HG02588 (cell line): Measurements from ENCODE around the gene LZTFL1.

Source experiments
- ATAC-seq: cut with Tn5 transposase; IDR thresholded peaks from one replicate; pipeline ENCODE4 v1.9.1; 2021; ENCODE audit warnings: mild to moderate bottlenecking, moderate library complexity; ENCODE audit not compliant: unreplicated experiment

LZTFL1 gene

DNA sequence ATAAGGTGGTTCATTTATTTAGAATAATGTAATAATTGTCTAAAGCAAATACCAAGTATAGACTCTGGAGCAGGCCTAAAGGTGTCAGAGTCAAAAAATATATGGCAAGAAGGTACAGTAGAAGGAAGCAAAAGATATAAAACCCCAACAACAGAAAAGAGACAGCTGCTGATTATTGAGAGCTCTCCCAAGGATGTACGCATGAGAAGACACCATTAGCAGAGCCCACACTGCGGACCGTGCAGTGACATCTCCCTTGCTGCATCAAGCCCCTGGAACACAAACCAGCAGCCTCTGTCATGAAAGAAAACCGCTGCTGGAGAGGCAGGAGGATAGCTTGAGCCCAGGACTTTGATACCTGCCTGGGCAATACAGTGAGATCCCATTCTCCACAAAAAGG is 27.6 kb downstream of the LZTFL1 start:
- no peak for ATAC-seq

DNA sequence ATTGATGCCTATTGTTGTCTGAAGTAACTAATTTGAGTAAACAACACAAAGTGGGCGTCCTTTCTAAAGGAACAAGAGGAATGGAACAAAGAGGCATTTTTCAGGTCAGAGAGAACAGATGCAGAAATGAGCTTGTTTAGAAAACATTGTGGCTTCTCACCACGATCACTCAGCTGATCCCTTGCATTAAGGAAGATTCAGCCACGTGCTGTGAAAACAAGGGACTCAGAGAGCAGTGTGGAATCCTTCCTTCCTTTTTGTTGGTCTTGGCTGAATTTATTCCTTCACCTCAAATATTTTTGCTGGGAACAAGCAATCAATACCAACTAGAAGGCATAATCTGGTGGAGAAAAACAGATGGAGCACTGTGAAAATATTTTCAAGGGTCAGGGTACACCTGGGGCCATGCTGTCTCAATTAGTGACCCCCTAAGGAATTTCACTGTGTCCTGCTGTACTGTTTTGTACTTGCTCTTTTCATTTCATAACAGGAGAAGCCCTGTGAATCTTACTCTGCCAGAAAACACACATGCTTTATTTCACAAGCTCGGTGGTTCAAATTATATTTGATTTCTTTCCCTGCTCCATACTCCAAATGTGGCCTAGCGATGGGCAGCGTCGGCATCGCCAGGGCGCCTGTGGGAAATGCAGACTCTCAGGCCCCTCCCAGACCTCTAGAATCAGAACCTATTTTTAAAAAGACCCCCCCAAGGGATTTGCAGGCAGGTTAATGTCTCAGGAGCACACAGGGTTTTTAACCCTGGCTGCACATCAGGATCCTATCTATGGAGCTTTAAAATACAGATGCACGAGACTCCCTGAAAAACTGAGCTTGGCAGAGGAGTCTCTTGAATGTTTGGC is 34.0 kb downstream of the LZTFL1 start:
- ATAC-seq: no peak

DNA sequence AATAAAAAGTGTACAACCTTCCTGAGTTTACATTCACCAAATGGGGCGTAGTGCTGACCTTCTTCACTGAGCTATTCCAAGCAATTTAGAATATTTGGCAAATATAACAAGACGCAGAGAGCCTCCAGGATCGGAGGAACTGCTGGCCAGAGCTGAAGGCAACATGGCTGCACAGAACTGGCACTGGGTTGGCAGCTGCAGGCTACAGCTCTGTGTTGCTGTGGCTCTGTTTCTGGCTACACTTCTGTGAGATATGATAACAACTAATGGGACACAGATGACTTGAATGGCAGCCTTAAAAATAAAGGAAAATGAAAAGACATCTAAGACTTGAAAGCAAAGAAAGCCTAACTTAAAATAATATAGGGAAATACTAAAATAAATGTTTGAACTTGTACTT is 34.8 kb downstream of the LZTFL1 start:
- ATAC-seq: no peak

DNA sequence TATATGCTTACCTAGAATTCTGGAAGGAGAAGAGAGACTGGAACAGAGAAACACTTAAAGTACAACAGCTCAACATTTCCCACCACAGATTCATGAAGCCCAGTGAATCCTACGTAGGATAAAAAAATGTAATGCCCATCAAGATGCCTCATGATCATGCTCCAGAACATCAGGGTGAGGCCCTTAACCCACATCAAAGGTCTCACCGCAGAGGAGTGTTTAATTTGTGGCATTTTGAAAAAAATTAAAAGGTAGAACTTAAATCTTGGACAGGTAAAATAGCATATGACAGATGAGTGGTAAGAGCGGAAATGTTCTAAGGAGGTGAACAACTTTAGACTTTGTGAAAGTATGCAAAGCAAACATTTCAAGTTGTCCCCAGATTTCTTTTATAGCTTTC is 35.8 kb downstream of the LZTFL1 start:
- no peak for ATAC-seq

DNA sequence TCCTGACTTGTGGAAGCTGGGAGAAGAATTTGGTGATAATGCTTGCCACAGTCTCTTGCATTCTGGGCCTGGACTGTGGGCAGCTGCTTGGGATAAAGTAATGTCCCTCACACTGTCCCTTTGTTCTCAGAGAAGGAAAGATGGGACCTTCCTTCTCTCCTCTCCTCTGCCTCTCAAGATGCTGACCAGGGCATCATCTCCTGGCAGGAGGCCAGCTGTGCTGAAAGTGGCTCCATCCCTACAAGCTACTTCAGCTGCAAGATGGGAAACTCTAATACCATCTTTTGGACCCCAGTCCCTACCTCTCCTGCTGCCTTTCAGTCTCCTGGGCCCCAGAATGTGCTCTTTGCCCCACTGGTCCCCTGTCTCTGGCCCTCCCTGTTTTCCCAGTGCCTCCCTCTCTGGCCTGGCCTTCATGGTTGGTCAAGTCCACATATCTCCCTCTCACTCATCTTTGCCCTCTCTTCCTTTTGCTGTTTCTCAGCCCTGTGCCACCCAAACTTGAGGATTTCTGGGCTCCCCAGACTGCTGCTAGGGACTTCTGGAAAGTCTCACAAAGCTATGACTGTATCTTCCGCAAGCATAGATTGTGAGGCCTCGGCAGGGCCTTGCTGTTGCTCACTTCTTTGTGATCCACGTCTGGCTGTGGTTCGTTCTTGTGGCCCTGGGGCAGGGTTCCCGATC is 38.5 kb downstream of the LZTFL1 start:
- ATAC-seq: no peak

DNA sequence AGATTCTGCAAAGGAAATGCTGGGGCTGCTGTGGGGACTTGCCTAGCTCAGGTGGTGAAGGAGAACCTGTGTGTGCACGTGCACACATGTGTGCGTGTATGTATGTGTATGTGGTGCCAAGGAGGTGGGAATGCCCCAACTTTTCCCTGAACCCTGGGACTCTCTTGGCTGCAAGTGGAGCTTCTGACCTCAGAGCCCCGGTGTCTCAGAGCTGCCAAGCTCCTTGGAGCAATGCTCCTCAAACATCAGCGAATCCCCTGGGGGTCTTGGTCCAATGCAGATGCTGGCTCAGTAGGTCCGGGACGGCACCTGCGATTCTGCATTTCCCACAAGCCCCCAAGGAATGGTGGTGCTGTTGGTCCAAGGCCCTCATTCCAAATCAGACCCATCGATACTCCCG is 39.8 kb downstream of the LZTFL1 start:
- ATAC-seq: no peak

DNA sequence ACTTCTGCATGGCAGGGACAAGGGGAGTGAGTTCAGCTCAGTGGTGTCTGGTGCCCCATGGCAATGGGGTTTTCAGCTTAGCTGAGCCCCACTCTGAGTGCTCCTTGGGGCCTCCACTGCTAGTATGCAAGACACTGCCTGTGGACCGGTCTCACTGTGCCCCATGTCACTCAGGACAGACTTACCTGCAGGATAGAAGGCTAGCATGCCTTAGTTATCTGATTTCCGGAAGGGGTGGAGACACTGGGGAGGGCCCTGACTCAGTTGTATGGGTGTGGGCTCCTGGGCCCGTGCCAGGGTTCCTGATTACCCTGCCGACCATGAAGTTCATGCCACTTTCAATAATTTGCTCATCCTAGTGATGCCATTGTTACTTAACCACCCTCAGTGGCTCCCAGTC is 41.3 kb downstream of the LZTFL1 start:
- ATAC-seq: no peak

DNA sequence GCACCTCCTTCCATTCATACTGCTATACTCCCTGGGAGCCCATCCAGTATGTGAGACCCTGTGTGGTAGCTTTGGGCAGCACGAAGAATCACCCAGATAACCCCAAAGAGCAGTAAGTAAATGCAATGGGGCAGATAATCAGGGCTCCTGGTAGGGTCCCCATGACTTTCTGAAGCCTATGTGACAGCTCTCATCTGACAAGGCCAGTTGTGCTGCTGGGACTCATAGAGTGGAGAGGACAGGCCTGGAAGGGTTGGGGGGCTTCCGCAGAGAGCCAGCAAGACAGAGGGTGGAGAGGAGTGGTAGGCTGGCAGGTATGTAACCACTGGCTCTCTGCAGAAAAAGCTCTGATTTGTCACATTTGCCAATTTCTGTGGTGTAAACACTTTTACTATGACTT is 42.3 kb downstream of the LZTFL1 start:
- ATAC-seq: no peak

DNA sequence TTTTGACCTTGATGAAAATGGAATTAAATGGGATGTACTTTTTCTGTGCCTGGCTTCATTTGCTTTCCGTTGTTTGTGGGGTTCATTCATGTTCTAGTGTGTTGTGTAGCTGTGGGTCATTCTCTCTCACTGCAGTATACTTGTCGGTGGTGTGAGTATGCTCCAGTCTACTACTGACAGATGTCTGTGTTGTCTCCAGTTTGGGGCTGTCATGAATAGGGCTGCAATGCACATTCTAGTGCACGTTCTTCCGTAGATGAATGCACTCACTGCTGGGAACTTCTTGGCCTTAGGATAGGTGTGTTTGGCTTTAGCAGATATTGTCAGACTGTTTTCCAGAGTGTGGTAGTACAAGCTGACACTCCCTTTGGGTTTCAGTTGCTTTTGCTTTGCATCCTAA is 43.9 kb downstream of the LZTFL1 start:
- no peak for ATAC-seq

DNA sequence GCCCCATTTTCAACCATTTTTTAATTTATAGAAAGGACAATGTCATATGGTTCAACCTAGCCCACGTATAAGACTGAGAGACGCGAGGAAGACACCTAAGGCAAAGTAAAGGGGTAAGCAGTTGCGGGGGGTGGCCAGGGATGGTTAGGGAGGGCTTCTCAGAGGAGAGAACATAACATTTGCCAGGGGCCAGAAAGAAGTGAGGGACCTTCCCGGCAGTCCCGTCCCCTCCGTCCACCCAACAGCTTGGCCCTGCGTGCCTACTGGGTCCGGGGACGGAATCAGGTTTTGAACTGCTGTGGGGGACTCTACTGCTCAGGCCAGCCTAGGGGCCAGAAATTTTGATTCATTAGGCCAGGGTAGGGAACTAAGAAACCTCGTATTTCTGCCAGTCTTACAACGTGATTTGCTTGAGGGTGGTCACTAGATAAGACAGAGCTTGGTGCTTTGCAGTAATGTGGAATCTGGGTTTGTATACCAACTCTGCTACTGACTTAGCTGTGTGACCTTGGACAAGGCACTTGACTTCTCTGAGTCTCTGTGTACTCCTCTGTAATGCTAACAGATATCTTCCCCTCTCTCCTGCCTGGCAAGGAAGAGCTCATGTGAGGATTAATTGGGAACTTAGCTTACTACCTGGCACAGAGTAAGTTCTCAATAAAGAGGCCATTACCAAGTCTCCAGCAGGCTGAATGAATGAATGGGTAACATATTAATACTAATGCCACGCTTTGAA is 44.8 kb downstream of the LZTFL1 start:
- no peak for ATAC-seq

DNA sequence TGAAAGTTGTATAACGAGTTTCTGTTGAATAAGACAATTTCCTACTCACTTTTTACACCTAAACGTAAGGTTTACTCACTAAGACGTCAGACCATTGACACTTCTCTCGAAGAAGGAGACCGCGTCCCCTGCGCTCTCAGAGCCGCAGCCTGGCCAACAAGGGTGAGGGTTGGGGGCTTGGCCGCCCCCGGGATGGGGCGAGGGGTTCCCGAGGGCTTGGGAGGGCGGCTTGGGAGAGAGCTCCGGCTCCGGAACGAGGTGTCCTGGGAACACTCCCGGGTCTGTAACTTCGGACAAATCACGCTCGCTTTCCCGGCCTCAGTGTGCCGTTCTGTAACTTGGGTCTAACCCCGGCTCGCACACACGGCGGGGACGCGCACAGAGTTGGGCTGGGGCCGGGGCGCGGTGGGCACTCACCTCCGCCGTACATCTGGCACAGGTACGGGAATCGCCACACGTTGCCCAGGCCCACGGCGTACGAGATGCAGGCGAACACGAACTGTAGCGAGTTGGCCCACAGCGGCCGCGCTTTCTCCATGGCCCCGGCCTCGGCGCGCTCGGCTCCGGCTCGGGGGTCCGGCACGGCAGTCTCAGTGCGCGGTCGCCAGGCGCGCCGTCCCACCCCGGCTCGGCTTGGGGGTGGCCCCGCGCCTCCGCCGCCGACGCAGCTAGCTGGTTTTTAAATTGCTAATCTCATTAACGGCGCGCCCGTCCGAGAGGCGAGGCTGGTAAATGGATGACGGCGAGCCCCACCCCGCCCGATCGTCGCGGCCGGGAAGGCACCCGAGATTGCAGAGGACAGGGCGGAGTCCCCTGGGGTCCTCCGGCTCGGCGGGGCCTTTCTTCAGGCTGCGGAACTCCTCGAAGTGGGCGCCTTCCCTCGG is 45.8 kb downstream of the LZTFL1 start, which contains the start of gene SLC6A20:
Gene SLC6A20 (minus strand): TSS at position 655 of the 884 bp plus-strand sequence. CDS start 117 bp downstream, at position 538.
- no peak for ATAC-seq

DNA sequence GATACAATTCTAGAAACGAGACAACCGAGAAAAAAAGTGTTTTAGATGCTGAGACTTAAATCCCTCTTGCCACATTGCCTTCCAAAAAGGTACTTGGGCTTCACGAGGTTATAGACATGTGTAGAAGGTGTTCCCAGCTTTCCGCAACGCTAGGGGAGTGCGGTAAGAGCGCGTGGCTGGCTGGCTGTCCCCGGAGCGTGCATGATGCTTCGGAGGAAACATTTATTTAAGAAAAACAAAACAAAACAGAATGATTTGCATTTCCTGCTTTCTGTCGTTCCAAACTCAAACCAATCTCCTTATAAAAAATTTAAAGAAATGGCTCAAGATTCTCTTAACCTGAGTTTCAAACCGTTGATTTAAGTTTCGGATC is 46.4 kb downstream of the LZTFL1 start:
- no peak for ATAC-seq

DNA sequence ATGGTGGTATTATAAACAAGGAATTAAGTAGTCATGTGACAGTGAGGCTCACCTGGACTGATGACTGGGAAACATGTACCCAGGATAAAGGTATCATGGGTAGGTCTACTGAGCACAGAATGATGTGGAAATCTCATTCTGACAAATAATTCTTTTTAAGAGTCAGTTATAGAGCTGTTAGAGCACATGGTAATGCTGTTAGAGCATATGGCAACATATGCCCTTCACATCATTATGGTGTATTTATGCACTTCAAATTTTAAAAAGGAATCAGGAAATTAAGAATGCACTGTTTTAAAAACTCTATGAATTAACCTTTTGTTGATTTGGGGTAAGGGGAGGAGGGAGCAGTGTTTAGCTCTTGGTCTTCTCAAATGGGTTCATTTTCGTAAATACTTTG is 47.3 kb downstream of the LZTFL1 start:
- no peak for ATAC-seq

DNA sequence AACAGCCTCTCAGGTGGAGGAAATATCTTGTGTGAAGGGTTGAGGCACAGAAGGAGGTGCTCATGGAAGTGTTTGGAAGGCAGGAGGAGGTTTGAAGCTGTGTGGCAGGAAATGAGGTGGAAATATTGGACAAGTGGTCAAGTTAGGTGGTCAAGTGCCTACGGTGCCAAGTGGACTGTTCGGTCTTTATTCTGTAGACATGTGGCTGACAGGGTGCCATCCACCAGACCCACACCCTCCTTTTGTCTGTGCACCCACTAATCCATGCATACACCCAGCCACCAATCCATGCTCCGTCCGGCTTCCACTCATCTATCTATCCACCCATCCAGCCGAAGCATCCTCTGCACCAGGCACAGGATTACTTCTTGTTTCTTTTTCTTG is 47.8 kb downstream of the LZTFL1 start:
- no peak for ATAC-seq

DNA sequence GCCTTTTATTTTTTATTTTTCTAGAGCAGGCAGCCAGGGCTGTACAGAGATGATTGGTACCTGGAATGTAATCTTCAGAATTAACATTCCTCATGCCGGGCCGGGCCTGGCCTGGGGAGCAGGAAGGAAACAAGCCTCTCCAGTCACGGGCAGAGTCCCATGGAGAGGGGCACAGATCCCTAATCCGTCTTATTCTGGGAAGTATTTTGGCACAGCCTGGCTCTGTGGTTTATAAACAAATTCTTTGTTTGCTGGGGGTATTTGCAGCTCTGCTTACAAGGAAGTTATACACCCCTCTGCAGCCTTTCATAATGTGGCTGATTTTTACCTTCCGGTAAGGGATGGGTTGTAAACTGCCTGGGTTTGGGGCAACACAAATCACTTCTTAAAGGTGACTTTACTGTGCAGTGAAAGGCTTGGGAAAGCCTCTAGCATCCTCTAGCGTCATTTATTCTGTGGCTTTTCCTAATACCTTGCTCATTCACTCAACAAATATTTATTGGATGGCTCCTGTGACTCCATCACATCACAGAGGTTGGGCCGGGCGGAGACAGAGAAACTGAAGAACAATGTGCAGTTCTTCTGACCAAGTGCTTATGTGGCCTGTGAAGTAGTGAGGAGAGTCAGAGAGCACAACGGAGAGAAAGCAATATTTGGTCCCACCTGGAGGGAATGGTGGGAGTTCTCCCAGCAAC is 48.3 kb downstream of the LZTFL1 start:
- no peak for ATAC-seq

DNA sequence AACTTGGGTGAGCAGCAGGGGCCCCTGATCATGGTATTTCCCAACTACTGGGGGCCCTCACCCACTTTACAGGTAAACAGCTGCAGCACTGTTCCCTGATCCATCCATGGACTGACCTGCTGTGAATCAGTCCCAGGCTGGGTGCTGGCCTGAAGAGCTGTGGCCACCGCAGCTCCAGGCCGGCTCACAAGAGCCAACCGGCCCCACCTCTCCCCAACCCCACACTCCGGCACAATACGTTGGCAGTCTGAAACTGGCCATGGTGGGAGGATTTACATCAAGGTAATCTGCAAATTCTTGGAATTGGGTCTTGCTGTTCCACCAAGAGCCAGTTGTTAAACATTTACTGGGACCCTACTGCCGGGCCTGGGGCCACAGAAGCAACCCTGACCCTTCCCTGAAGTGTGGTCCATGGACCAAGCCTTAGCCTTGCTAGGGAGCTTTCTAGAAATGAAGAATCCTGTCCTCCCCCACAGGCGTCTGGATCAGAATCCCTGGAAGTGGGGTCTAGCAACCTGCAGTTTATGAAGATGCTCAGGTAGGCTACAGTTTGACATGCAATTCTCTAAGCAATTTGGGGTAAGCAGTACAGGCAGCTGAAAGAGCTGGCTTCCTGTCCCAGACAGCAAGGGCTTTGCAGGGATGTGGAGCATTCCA is 49.3 kb downstream of the LZTFL1 start:
- ATAC-seq: no peak

DNA sequence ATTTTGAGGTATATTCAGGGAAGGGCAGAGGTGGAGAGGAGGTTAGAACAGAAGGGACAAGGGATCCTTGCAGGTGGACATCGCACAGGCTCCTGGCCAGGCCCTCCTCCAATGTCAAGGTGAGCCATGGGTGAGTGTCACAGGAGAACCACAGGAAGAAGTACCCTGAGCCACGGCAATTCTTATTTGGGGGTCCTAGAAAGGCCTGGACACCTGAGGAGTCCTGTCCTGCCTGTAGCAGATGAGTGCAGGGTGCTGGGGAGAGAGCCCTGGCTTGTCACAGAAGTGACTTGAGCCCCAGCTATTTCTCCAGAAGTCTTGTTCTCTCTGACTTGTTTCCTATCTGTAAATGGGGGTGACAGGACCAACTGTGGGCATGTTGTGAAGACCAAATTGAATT is 49.9 kb downstream of the LZTFL1 start:
- ATAC-seq: no peak

DNA sequence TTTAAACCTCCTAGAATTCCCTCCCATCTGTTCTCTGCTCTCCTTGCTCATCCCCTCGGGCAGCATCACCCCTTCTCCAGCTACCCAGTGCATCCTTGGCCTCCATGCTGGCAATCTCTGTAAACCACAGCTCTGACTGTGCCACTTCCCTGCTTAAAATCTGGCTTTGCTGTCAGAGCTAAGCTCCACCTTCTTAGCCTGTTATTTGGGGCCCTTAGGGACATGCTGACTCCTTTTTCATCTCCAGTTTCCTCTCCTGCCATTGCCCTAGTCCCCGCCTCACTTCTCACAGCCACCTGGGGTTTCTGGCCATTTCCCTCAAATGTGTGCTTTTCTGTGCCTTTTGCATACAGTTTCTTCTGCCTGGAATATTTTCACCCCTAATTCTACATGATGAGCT is 51.3 kb downstream of the LZTFL1 start:
- no peak for ATAC-seq

DNA sequence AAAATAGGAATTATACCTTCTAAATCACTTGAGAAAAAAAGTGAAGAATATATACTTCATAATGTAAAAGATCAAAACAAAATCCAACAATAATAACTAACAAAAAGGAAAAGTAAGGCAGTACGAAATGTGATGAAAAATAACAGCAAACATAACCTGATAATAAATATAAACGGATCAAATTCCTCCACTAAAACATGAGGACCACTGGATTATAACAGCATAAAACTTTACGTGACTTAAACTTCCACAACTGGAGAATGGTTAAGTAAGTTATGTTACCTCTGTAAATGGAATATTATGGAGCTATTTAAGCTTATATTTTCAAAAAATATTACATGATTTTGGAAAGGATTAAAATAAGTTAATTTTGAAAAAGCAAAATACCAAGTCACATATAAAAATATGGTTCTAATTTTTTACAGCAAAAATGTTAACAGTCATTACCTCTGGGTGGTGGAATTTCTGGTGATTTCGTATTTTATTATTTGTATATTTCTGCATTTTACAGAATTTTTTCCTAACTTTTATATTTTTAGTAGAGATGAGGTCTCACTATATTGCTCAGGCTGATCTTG is 52.6 kb downstream of the LZTFL1 start:
- ATAC-seq: no peak
